HG03175 (cell line): ENCODE measurements around the gene LURAP1L.
A peak's percentile ranks its signal among the peaks of the same experiment; 100 is the strongest.

Experiments used
- ATAC-seq: cut with Tn5 transposase; IDR thresholded peaks from one replicate; pipeline ENCODE4 v1.9.1; 2021; ENCODE audit warnings: mild to moderate bottlenecking, moderate library complexity; ENCODE audit not compliant: unreplicated experiment

LURAP1L gene

GRCh38 chr9:12774861-12775678 lies at the start of gene LURAP1L:
Gene LURAP1L (plus strand): TSS chr9:12775020. CDS start chr9:12775716, 696 bp downstream.
- no peak for ATAC-seq

GRCh38 chr9:12726795-12727194 lies 48.0 kb upstream of the LURAP1L start:
- no peak for ATAC-seq

GRCh38 chr9:12730198-12730597 lies 44.6 kb upstream of the LURAP1L start:
- ATAC-seq: no peak

- ATAC-seq: no peak
These were observed 43.9 kb upstream of the LURAP1L start for GRCh38 chr9:12730927-12731326.

- ATAC-seq: no peak
These were observed 41.8 kb upstream of the LURAP1L start for GRCh38 chr9:12732971-12733370.

- ATAC-seq: no peak
These were observed 39.2 kb upstream of the LURAP1L start for GRCh38 chr9:12735665-12736064.

GRCh38 chr9:12737871-12738270 lies 36.9 kb upstream of the LURAP1L start:
- ATAC-seq: no peak

GRCh38 chr9:12739014-12739652 lies 35.7 kb upstream of the LURAP1L start:
- ATAC-seq: no peak

GRCh38 chr9:12740845-12741244 lies 34.0 kb upstream of the LURAP1L start:
- ATAC-seq: no peak

GRCh38 chr9:12748016-12748415 lies 26.8 kb upstream of the LURAP1L start:
- no peak for ATAC-seq

- no peak for ATAC-seq
These were observed 25.9 kb upstream of the LURAP1L start for GRCh38 chr9:12748954-12749353.

- ATAC-seq: no peak
These were observed 20.9 kb upstream of the LURAP1L start for GRCh38 chr9:12753931-12754330.

GRCh38 chr9:12759761-12760160 lies 15.1 kb upstream of the LURAP1L start:
- ATAC-seq: no peak

- no peak for ATAC-seq
These were observed 14.1 kb upstream of the LURAP1L start for GRCh38 chr9:12760758-12761157.

- ATAC-seq: no peak
These were observed 10.7 kb upstream of the LURAP1L start for GRCh38 chr9:12764150-12764549.

GRCh38 chr9:12765088-12765798 lies 9.6 kb upstream of the LURAP1L start:
- no peak for ATAC-seq

GRCh38 chr9:12766357-12766756 lies 8.5 kb upstream of the LURAP1L start:
- no peak for ATAC-seq

- ATAC-seq: no peak
These were observed 4.6 kb upstream of the LURAP1L start for GRCh38 chr9:12770261-12770660.

GRCh38 chr9:12771891-12772290 lies 2.9 kb upstream of the LURAP1L start:
- ATAC-seq: no peak

- no peak for ATAC-seq
These were observed 1.3 kb upstream of the LURAP1L start for GRCh38 chr9:12773562-12773961.

- peak; percentile 49 for ATAC-seq
These were observed 1.1 kb downstream of the LURAP1L start for GRCh38 chr9:12775679-12776512.
